ENCODE data around the gene TUSC2.

DNA sequence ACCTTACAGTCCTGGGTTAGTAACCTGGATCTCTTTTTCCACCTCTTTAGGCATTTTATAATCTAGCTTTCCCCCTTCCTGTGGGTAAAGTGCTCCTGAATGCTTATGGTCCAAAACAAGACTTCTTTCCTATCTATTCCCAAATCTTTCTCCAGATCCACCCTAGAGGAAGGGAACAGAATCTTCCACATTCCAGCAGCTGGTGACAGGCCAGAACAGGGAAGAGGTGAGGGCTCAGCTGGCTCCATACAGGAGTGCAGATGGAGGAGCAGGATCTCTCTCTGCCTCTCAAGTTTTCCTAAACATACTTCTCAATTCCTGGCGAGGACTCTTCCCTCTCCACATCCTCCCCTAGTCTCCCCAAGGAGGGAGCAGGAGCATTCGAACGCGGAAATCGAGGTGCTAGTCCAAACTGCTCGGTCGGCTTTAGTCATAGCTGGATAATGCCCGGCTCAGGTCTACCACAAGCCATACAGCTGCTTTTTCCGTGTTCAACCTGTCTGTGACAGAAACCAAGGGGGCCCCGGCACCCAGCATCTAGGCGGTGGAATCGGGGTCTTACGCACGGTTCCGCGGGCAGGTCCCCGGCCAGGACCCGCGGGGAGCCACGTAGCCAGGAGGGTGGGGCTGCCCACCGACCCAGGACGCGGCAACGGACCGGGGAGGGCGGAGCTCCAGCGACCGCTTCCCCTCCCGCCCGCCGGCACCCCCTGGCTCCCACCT lies 8.6 kb upstream of the TUSC2 start:
- TF ChIP-seq POLR2A (IDR thresholded peaks at IDR 0.05; ENCODE audit: low read length), result no peak
- TF ChIP-seq GATA1 (IDR thresholded peaks at IDR 0.05; ENCODE audit: low read depth, low read length), result no peak

Data from erythroblast (primary cell).